AG04450 (cell line): ENCODE data around the gene SLC43A2. TPM values are rescaled to one million over a fixed set of nuclear protein-coding genes. Genes with fewer than 3 reads are reported as not detected.

Experiments used
- CTCF ChIA-PET: fragments of 300-600, 350-600 bp; formaldehyde crosslinking; extraction: SDS; loops from one replicate; lab custom pipeline; 2022; ENCODE audit warnings: antibody characterized with exemption, inconsistent platforms; lab: Charles Lee
- POLR2A ChIA-PET: fragments of 350-600 bp; formaldehyde crosslinking; extraction: SDS; loops from one replicate; lab custom pipeline; 2021; ENCODE audit warnings: antibody characterized with exemption, inconsistent platforms; lab: Yijun Ruan, JAX
- DNase-seq: peaks from one replicate; pipeline ENCODE4 v3.0.0-alpha.2; 2011; ENCODE audit warnings: low read depth, low spot score
- H3K27ac ChIP-seq: one replicate; pipeline ENCODE4 v1.5.1; 2012; ENCODE audit warnings: low read depth, low read length, control low read depth
- H3K27me3 ChIP-seq: one replicate; pipeline ENCODE4 v1.6.0; 2012; ENCODE audit warnings: low read length; ENCODE audit not compliant: control insufficient read depth, insufficient read depth
- H3K4me3 ChIP-seq: 2 replicates; pipeline ENCODE4 v1.5.1; 2011; ENCODE audit warnings: mild to moderate bottlenecking, low read depth, low read length, control low read depth
- H3K9me3 ChIP-seq: 2 replicates; pipeline ENCODE4 v1.5.1; 2012; ENCODE audit warnings: low read length; ENCODE audit not compliant: control insufficient read depth, insufficient read depth
- CTCF ChIP-seq: IDR thresholded peaks from 2 replicates; pipeline ENCODE4 v1.5.1; 2011; ENCODE audit warnings: low read depth, low read length, control low read depth, inconsistent platforms
- polyA plus RNA-seq: library from polyadenylated mRNA; depleted of rRNA; stranded (reverse); fragments of >200 nt; gene quantifications from 2 replicates; pipeline ENCODE4 v1.2.3, GENCODE V29; 2011

The SLC43A2 gene
- polyA plus RNA-seq, 1 experiment: 5.3 TPM

GRCh38 chr17:1606352-1606985, 22.2 kb downstream of the SLC43A2 start:
- DNase-seq: no peak
- no peak for TF ChIP-seq CTCF
- H3K9me3 ChIP-seq: peaks cover 8% of the 10 kb centered on the region
- H3K27ac ChIP-seq: no peak overlapping the region
- CTCF ChIA-PET: interaction anchor here (0.5 to 1.2 kb wide), 2 partner anchors 32 to 299 kb away, joined by 3 read pairs; no protein-coding TSS in a partner anchor
- no peaks in the 10 kb centered on the region for H3K27me3 ChIP-seq
- H3K4me3 ChIP-seq: no peak overlapping the region
- POLR2A ChIA-PET: no interaction called here

- DNase-seq: no peak
- Histone ChIP-seq H3K27me3 (no peaks in the 10 kb centered on the region), H3K9me3 (peaks cover 13% of the 10 kb centered on the region), H3K4me3 (no peak overlapping the region), H3K27ac (no peak overlapping the region)
- POLR2A ChIA-PET: no interaction called here
- CTCF ChIA-PET: no interaction called here
- no peak for TF ChIP-seq CTCF
Measured at GRCh38 chr17:1605681-1606351, 22.8 kb downstream of the SLC43A2 start.

GRCh38 chr17:1604831-1605528, 23.7 kb downstream of the SLC43A2 start:
- DNase-seq: no peak
- CTCF ChIA-PET: no interaction called here
- Histone ChIP-seq H3K27me3 (no peaks in the 10 kb centered on the region), H3K9me3 (peaks cover 13% of the 10 kb centered on the region), H3K27ac (no peak overlapping the region), H3K4me3 (no peak overlapping the region)
- no peak for TF ChIP-seq CTCF
- POLR2A ChIA-PET: no interaction called here

- H3K27me3 ChIP-seq: no peaks in the 10 kb centered on the region
- H3K27ac ChIP-seq: no peak overlapping the region
- peaks cover 13% of the 10 kb centered on the region for H3K9me3 ChIP-seq
- no peak for TF ChIP-seq CTCF
- no peak for DNase-seq
- ChIA-PET CTCF (no interaction called here), POLR2A (no interaction called here)
- H3K4me3 ChIP-seq: no peak overlapping the region
Measured at GRCh38 chr17:1601571-1601970, 27.1 kb downstream of the SLC43A2 start.
